ENCODE measurements around the gene POLN.

POLN gene

GRCh38 chr4:2177443-2178093, 64.4 kb downstream of the POLN start:
- TF ChIP-seq ZFP30 (CRISPR knock-in tag; IDR thresholded peaks at IDR 0.05): no peak
- TF ChIP-seq ZNF565 (CRISPR knock-in tag; conservative IDR thresholded peaks at IDR 0.05; ENCODE audit: low read depth): no peak
- no peak for TF ChIP-seq TCF4 (CRISPR knock-in tag; IDR thresholded peaks at IDR 0.05; ENCODE audit: borderline replicate concordance)
- TF ChIP-seq, protein P1, sequence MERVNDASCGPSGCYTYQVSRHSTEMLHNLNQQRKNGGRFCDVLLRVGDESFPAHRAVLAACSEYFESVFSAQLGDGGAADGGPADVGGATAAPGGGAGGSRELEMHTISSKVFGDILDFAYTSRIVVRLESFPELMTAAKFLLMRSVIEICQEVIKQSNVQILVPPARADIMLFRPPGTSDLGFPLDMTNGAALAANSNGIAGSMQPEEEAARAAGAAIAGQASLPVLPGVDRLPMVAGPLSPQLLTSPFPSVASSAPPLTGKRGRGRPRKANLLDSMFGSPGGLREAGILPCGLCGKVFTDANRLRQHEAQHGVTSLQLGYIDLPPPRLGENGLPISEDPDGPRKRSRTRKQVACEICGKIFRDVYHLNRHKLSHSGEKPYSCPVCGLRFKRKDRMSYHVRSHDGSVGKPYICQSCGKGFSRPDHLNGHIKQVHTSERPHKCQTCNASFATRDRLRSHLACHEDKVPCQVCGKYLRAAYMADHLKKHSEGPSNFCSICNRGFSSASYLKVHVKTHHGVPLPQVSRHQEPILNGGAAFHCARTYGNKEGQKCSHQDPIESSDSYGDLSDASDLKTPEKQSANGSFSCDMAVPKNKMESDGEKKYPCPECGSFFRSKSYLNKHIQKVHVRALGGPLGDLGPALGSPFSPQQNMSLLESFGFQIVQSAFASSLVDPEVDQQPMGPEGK (CRISPR knock-in tag; IDR thresholded peaks at IDR 0.05; ENCODE audit: borderline replicate concordance): no peak
- no peak for TF ChIP-seq TOX (CRISPR knock-in tag; IDR thresholded peaks at IDR 0.05; ENCODE audit: borderline replicate concordance)
- TF ChIP-seq, protein P2, sequence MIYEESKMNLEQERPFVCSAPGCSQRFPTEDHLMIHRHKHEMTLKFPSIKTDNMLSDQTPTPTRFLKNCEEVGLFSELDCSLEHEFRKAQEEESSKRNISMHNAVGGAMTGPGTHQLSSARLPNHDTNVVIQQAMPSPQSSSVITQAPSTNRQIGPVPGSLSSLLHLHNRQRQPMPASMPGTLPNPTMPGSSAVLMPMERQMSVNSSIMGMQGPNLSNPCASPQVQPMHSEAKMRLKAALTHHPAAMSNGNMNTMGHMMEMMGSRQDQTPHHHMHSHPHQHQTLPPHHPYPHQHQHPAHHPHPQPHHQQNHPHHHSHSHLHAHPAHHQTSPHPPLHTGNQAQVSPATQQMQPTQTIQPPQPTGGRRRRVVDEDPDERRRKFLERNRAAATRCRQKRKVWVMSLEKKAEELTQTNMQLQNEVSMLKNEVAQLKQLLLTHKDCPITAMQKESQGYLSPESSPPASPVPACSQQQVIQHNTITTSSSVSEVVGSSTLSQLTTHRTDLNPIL (CRISPR knock-in tag; IDR thresholded peaks at IDR 0.05; ENCODE audit: low read depth): no peak
- no peak for TF ChIP-seq ZNF70 (CRISPR knock-in tag; IDR thresholded peaks at IDR 0.05)
- TF ChIP-seq RARB (CRISPR knock-in tag; IDR thresholded peaks at IDR 0.05): no peak
- TF ChIP-seq BACH2 (CRISPR knock-in tag; IDR thresholded peaks at IDR 0.05; ENCODE audit: borderline replicate concordance): no peak
- no peak for TF ChIP-seq CSRNP3 (CRISPR knock-in tag; IDR thresholded peaks at IDR 0.05)
- TF ChIP-seq ARNTL (CRISPR knock-in tag; IDR thresholded peaks at IDR 0.05; ENCODE audit: borderline replicate concordance, low read depth): no peak
- no peak for TF ChIP-seq SNAI2 (CRISPR knock-in tag; IDR thresholded peaks at IDR 0.05)
- no peak for TF ChIP-seq PPARA (CRISPR knock-in tag; IDR thresholded peaks at IDR 0.05; ENCODE audit: borderline replicate concordance)
- TF ChIP-seq ISL1 (CRISPR knock-in tag; IDR thresholded peaks at IDR 0.05): no peak
- no peak for TF ChIP-seq ZC3H10 (CRISPR knock-in tag; IDR thresholded peaks at IDR 0.05)
- TF ChIP-seq, protein P3, sequence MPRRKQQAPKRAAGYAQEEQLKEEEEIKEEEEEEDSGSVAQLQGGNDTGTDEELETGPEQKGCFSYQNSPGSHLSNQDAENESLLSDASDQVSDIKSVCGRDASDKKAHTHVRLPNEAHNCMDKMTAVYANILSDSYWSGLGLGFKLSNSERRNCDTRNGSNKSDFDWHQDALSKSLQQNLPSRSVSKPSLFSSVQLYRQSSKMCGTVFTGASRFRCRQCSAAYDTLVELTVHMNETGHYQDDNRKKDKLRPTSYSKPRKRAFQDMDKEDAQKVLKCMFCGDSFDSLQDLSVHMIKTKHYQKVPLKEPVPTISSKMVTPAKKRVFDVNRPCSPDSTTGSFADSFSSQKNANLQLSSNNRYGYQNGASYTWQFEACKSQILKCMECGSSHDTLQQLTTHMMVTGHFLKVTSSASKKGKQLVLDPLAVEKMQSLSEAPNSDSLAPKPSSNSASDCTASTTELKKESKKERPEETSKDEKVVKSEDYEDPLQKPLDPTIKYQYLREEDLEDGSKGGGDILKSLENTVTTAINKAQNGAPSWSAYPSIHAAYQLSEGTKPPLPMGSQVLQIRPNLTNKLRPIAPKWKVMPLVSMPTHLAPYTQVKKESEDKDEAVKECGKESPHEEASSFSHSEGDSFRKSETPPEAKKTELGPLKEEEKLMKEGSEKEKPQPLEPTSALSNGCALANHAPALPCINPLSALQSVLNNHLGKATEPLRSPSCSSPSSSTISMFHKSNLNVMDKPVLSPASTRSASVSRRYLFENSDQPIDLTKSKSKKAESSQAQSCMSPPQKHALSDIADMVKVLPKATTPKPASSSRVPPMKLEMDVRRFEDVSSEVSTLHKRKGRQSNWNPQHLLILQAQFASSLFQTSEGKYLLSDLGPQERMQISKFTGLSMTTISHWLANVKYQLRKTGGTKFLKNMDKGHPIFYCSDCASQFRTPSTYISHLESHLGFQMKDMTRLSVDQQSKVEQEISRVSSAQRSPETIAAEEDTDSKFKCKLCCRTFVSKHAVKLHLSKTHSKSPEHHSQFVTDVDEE (CRISPR knock-in tag; IDR thresholded peaks at IDR 0.05): no peak
- TF ChIP-seq GLIS3 (CRISPR knock-in tag; IDR thresholded peaks at IDR 0.05): no peak

GRCh38 chr4:2175990-2176698, 65.8 kb downstream of the POLN start:
- TF ChIP-seq, protein P2 (CRISPR knock-in tag; IDR thresholded peaks at IDR 0.05; ENCODE audit: low read depth): no peak
- TF ChIP-seq POU6F1 (CRISPR knock-in tag; IDR thresholded peaks at IDR 0.05; ENCODE audit: borderline replicate concordance, low read depth) (no peak), RARB (CRISPR knock-in tag; IDR thresholded peaks at IDR 0.05) (no peak), TOX (CRISPR knock-in tag; IDR thresholded peaks at IDR 0.05; ENCODE audit: borderline replicate concordance) (no peak), ARNTL (CRISPR knock-in tag; IDR thresholded peaks at IDR 0.05; ENCODE audit: borderline replicate concordance, low read depth) (no peak), ZNF8 (CRISPR knock-in tag; IDR thresholded peaks at IDR 0.05) (no peak), ESRRG (CRISPR knock-in tag; IDR thresholded peaks at IDR 0.05) (no peak), ISL1 (CRISPR knock-in tag; IDR thresholded peaks at IDR 0.05) (no peak), ZC3H10 (CRISPR knock-in tag; IDR thresholded peaks at IDR 0.05) (no peak), CSRNP3 (CRISPR knock-in tag; IDR thresholded peaks at IDR 0.05) (no peak), GLIS3 (CRISPR knock-in tag; IDR thresholded peaks at IDR 0.05) (no peak), BACH2 (CRISPR knock-in tag; IDR thresholded peaks at IDR 0.05; ENCODE audit: borderline replicate concordance) (no peak), PPARA (CRISPR knock-in tag; IDR thresholded peaks at IDR 0.05; ENCODE audit: borderline replicate concordance) (no peak), ZFP3 (CRISPR knock-in tag; IDR thresholded peaks at IDR 0.05) (no peak), CSDC2 (CRISPR knock-in tag; IDR thresholded peaks at IDR 0.05) (no peak), OSR1 (CRISPR knock-in tag; IDR thresholded peaks at IDR 0.05) (no peak), ZFP30 (CRISPR knock-in tag; IDR thresholded peaks at IDR 0.05) (no peak)
- ATAC-seq: no peak

More at GRCh38 chr4:2177443-2178093, 64.4 kb downstream of the POLN start:
- no peak for ATAC-seq

Data from SK-N-SH treated with all-trans-retinoic acid at 6 μM for 48 hours (cell line).